Measurements from ENCODE around the gene POU6F2. TPM values are rescaled to one million over a fixed set of nuclear protein-coding genes. Genes with fewer than 3 reads are reported as not detected.

POU6F2 gene
- total and polyA plus RNA-seq, 2 experiments from 2014 or later: 7.2 to 7.3 TPM

DNA sequence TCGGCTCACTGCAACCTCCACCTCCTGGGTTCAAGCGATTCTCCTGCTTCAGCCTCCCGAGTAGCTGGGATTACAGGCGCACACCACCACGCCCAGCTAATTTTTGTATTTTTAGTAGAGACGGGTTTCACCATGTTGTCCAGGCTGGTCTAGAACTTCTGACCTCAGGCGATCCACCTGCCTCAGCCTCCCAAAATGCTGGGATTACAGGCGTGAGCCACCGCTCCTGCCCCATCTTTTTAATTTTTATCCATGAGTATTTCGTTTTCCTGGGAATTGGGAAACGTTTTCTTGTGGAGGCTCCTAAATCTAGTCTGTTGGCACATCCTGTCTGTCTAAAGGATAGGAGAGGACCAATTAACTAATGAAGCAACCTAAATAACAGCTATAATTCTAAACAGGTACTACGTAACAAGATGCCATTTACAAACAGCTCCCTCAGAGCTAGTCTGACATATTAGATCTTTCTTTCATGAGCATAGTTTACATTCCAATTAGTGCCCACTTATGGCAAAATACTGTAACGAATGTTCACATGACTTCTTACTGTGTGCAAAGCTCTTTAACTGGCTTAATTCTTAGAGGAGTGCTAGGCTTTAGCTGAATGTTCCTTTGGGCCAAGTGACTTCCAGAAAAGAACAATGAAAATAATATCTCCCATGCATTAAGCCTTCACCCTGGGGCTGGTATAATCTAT is 437.5 kb downstream of the POU6F2 start (continued):
- TF ChIP-seq, protein P1, sequence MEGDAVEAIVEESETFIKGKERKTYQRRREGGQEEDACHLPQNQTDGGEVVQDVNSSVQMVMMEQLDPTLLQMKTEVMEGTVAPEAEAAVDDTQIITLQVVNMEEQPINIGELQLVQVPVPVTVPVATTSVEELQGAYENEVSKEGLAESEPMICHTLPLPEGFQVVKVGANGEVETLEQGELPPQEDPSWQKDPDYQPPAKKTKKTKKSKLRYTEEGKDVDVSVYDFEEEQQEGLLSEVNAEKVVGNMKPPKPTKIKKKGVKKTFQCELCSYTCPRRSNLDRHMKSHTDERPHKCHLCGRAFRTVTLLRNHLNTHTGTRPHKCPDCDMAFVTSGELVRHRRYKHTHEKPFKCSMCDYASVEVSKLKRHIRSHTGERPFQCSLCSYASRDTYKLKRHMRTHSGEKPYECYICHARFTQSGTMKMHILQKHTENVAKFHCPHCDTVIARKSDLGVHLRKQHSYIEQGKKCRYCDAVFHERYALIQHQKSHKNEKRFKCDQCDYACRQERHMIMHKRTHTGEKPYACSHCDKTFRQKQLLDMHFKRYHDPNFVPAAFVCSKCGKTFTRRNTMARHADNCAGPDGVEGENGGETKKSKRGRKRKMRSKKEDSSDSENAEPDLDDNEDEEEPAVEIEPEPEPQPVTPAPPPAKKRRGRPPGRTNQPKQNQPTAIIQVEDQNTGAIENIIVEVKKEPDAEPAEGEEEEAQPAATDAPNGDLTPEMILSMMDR (conservative IDR thresholded peaks at IDR 0.05; ENCODE audit: low read depth in 2 of 2): no peak
- TF ChIP-seq, protein P2, sequence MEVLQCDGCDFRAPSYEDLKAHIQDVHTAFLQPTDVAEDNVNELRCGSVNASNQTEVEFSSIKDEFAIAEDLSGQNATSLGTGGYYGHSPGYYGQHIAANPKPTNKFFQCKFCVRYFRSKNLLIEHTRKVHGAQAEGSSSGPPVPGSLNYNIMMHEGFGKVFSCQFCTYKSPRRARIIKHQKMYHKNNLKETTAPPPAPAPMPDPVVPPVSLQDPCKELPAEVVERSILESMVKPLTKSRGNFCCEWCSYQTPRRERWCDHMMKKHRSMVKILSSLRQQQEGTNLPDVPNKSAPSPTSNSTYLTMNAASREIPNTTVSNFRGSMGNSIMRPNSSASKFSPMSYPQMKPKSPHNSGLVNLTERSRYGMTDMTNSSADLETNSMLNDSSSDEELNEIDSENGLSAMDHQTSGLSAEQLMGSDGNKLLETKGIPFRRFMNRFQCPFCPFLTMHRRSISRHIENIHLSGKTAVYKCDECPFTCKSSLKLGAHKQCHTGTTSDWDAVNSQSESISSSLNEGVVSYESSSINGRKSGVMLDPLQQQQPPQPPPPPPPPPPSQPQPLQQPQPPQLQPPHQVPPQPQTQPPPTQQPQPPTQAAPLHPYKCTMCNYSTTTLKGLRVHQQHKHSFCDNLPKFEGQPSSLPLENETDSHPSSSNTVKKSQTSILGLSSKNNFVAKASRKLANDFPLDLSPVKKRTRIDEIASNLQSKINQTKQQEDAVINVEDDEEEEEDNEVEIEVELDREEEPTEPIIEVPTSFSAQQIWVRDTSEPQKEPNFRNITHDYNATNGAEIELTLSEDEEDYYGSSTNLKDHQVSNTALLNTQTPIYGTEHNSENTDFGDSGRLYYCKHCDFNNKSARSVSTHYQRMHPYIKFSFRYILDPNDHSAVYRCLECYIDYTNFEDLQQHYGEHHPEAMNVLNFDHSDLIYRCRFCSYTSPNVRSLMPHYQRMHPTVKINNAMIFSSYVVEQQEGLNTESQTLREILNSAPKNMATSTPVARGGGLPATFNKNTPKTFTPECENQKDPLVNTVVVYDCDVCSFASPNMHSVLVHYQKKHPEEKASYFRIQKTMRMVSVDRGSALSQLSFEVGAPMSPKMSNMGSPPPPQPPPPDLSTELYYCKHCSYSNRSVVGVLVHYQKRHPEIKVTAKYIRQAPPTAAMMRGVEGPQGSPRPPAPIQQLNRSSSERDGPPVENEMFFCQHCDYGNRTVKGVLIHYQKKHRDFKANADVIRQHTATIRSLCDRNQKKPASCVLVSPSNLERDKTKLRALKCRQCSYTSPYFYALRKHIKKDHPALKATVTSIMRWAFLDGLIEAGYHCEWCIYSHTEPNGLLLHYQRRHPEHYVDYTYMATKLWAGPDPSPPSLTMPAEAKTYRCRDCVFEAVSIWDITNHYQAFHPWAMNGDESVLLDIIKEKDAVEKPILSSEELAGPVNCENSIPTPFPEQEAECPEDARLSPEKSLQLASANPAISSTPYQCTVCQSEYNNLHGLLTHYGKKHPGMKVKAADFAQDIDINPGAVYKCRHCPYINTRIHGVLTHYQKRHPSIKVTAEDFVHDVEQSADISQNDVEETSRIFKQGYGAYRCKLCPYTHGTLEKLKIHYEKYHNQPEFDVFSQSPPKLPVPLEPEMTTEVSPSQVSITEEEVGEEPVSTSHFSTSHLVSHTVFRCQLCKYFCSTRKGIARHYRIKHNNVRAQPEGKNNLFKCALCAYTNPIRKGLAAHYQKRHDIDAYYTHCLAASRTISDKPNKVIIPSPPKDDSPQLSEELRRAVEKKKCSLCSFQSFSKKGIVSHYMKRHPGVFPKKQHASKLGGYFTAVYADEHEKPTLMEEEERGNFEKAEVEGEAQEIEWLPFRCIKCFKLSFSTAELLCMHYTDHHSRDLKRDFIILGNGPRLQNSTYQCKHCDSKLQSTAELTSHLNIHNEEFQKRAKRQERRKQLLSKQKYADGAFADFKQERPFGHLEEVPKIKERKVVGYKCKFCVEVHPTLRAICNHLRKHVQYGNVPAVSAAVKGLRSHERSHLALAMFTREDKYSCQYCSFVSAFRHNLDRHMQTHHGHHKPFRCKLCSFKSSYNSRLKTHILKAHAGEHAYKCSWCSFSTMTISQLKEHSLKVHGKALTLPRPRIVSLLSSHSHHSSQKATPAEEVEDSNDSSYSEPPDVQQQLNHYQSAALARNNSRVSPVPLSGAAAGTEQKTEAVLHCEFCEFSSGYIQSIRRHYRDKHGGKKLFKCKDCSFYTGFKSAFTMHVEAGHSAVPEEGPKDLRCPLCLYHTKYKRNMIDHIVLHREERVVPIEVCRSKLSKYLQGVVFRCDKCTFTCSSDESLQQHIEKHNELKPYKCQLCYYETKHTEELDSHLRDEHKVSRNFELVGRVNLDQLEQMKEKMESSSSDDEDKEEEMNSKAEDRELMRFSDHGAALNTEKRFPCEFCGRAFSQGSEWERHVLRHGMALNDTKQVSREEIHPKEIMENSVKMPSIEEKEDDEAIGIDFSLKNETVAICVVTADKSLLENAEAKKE (CRISPR knock-in tag; IDR thresholded peaks at IDR 0.05): no peak
- no peak for TF ChIP-seq EZH2phosphoT487 (IDR thresholded peaks at IDR 0.05; ENCODE audit: unreplicated experiment)
- no peak for TF ChIP-seq ZNF331 (CRISPR knock-in tag; IDR thresholded peaks at IDR 0.05; ENCODE audit: low read depth)

DNA sequence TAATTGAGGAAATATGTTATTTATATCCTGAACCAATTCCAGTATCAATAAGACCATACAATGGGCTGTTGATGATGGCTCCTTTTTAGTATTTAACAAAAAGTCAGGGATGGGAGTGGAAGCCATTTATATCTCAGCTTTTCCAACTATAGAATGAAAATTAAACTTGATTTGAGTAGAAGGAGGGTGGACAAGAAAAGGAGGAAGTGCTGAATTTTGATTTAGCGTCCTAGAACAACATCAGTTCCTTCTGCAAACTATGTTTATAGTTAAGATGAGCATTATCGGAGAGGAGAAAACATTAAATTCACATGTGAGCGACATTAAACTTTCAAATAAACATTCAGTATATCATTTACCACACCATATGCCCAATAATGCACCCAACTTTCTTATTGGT is 439.2 kb downstream of the POU6F2 start:
- Mint-ChIP-seq H3K27ac (no peak overlapping the region), H3K4me3 (no peak overlapping the region)
- TF ChIP-seq STAT1 (IDR thresholded peaks at IDR 0.05; ENCODE audit: unreplicated experiment): no peak
- TF ChIP-seq, protein P2 (CRISPR knock-in tag; IDR thresholded peaks at IDR 0.05): no peak
- no peak for TF ChIP-seq JUNB (IDR thresholded peaks at IDR 0.05; ENCODE audit: unreplicated experiment)

More for the DNA sequence above, 439.2 kb downstream of the POU6F2 start:
- H3K79me2 ChIP-seq (replicated peaks; ENCODE audit: insufficient read depth): no peaks in the 10 kb centered on the region
- H3K4me3 ChIP-seq: no peak overlapping the region
- no peaks in the 10 kb centered on the region for H3K4me1 ChIP-seq (ENCODE audit: insufficient read depth)
- no peak overlapping the region for H2AFZ ChIP-seq
- no peaks in the 10 kb centered on the region for H3K9me2 ChIP-seq (ENCODE audit: insufficient read depth)
- H3K36me3 ChIP-seq (ENCODE audit: insufficient read depth): no peaks in the 10 kb centered on the region
- H3K4me1 Mint-ChIP-seq: peaks cover 3% of the 10 kb centered on the region; the same call in 2 of the 3 replicates
- no peaks in the 10 kb centered on the region for H3K9me3 Mint-ChIP-seq
- ATAC-seq (no peak), DNase-seq (ENCODE audit: low spot score) (no peak)
- no peak overlapping the region for H3K4me2 ChIP-seq
- no peaks in the 10 kb centered on the region for H3K27me3 ChIP-seq (ENCODE audit: insufficient read depth)
- H3F3A ChIP-seq (replicated peaks; ENCODE audit: low read depth): no peaks in the 10 kb centered on the region
- H3K27ac ChIP-seq (ENCODE audit: low read depth): no peak overlapping the region
- H3K27me3 Mint-ChIP-seq (ENCODE audit: insufficient read depth, low read depth, poor library complexity): peaks cover 6% of the 10 kb centered on the region
- H3K36me3 Mint-ChIP-seq (ENCODE audit: low read depth): no peaks in the 10 kb centered on the region
- no peaks in the 10 kb centered on the region for H4K20me1 ChIP-seq (replicated peaks; ENCODE audit: insufficient read depth)

All from GM23338 (cell line).